Transverse colon (tissue), 4 donors: Measurements from ENCODE around the gene CCHCR1.
"Not testable (repeated sequence)": the region's sequence is repeated elsewhere in the genome, so short reads cannot be mapped to it uniquely, and the experiment has no call there.

Source experiments
- EP300 ChIP-seq: sonication (generic); formaldehyde crosslinking; IDR thresholded peaks from one replicate; pipeline ENCODE4 v1.6.1; 2017; ENCODE audit warnings: antibody characterized with exemption, low read depth
- POLR2A ChIP-seq: fragments of 450-650 bp; IDR thresholded peaks from one replicate; pipeline ENCODE4 v1.6.1; 2016; ENCODE audit warnings: antibody characterized with exemption, mild to moderate bottlenecking, moderate library complexity
- POLR2AphosphoS5 ChIP-seq, 3 donors: sonication (generic); formaldehyde crosslinking; IDR thresholded peaks; one replicate each; pipeline ENCODE4 v1.6.1; 2016; ENCODE audit warnings: antibody characterized with exemption in 3 of 3
- TF ChIP-seq, protein P1 (sequence below), 5 experiments: fragments of 200-600 bp in 3 of 5; fragments of 450-650 bp in 2 of 5; sonication (generic) in 3 of 5; IDR thresholded peaks; 1 replicate in 2 of 5; 2 replicates in 3 of 5; pipeline ENCODE4 v1.5.1; 2016 to 2017; ENCODE audit warnings: antibody characterized with exemption in 5 of 5, inconsistent platforms in 3 of 5, mild to moderate bottlenecking in 2 of 5, moderate library complexity in 1 of 5

DNA sequence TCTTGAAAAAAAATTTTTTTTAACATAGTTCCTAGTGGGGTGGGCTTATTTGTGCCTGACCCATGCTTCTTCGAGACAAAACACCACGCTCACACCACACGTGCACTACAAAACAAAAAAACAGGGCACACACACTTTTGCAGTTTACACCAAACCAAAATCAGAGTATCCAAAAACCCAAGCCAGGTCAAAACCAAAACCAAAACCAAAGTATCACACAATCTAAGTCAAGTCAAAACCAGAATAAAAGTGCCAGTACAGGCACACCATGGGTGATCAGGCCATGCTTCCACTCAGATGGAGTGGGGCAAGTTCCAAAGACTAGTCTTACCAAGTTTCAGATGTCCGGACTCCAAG is 28.1 kb upstream of the CCHCR1 start:
- TF ChIP-seq, protein P1, sequence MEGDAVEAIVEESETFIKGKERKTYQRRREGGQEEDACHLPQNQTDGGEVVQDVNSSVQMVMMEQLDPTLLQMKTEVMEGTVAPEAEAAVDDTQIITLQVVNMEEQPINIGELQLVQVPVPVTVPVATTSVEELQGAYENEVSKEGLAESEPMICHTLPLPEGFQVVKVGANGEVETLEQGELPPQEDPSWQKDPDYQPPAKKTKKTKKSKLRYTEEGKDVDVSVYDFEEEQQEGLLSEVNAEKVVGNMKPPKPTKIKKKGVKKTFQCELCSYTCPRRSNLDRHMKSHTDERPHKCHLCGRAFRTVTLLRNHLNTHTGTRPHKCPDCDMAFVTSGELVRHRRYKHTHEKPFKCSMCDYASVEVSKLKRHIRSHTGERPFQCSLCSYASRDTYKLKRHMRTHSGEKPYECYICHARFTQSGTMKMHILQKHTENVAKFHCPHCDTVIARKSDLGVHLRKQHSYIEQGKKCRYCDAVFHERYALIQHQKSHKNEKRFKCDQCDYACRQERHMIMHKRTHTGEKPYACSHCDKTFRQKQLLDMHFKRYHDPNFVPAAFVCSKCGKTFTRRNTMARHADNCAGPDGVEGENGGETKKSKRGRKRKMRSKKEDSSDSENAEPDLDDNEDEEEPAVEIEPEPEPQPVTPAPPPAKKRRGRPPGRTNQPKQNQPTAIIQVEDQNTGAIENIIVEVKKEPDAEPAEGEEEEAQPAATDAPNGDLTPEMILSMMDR (IDR thresholded peaks at IDR 0.05) = not testable (repeated sequence)
- TF ChIP-seq POLR2AphosphoS5 (IDR thresholded peaks at IDR 0.05); POLR2A; EP300: not testable (repeated sequence)
